Astrocyte (in vitro differentiated cells and primary cell): ENCODE data around the gene AKAP13. TPM values are rescaled to one million over a fixed set of nuclear protein-coding genes. Genes with fewer than 3 reads are reported as not detected.

Experiments
- DNase-seq: peaks from one replicate; pipeline ENCODE4 v3.0.0-alpha.2; 2010; ENCODE audit warnings: low read depth
- FAIRE-seq: peaks from 2 replicates; lab custom pipeline; 2011; peaks lifted over from hg19 to GRCh38; lab: Jason Lieb, UNC
- H2AFZ ChIP-seq: 2 replicates; pipeline ENCODE4 v1.6.0; 2012; ENCODE audit warnings: low read depth, low read length, inconsistent platforms
- H3K27ac ChIP-seq: 2 replicates; pipeline ENCODE4 v1.5.1; 2011; ENCODE audit warnings: low read depth, low read length, inconsistent platforms
- H3K27me3 ChIP-seq: 2 replicates; pipeline ENCODE4 v1.6.0; 2011; ENCODE audit warnings: low read length, inconsistent platforms; ENCODE audit not compliant: insufficient read depth
- H3K36me3 ChIP-seq: 2 replicates; pipeline ENCODE4 v1.5.1; 2011; ENCODE audit warnings: low read length, inconsistent platforms; ENCODE audit not compliant: insufficient read depth
- H3K4me1 ChIP-seq: 2 replicates; pipeline ENCODE4 v1.5.1; 2011; ENCODE audit warnings: low read length, inconsistent platforms; ENCODE audit not compliant: insufficient read depth
- H3K4me2 ChIP-seq: 2 replicates; pipeline ENCODE4 v1.6.0; 2012; ENCODE audit warnings: low read length, inconsistent platforms
- H3K4me3 ChIP-seq: 2 replicates; pipeline ENCODE4 v1.5.1; 2011; ENCODE audit warnings: low read depth, mild to moderate bottlenecking, low read length, inconsistent platforms; ENCODE audit not compliant: insufficient read depth
- H3K79me2 ChIP-seq: 2 replicates; pipeline ENCODE4 v1.6.0; 2012; ENCODE audit warnings: mild to moderate bottlenecking, low read length, inconsistent platforms; ENCODE audit not compliant: insufficient read depth
- H3K9ac ChIP-seq: 2 replicates; pipeline ENCODE4 v1.6.0; 2012; ENCODE audit warnings: mild to moderate bottlenecking, low read length, inconsistent platforms
- H3K9me3 ChIP-seq: 2 replicates; pipeline ENCODE4 v1.5.1; 2012; ENCODE audit warnings: low read depth, mild to moderate bottlenecking, low read length, inconsistent platforms; ENCODE audit not compliant: insufficient read depth
- H4K20me1 ChIP-seq: 2 replicates; pipeline ENCODE4 v1.6.0; 2012; ENCODE audit warnings: low read length, inconsistent platforms; ENCODE audit not compliant: insufficient read depth
- H3K27ac Mint-ChIP-seq: one replicate; pipeline ENCODE4 v1.8.0; 2021; ENCODE audit warnings: mild to moderate bottlenecking, mixed read lengths; ENCODE audit not compliant: unreplicated experiment
- H3K27me3 Mint-ChIP-seq: one replicate; pipeline ENCODE4 v1.8.0; 2021; ENCODE audit warnings: low read depth, mixed read lengths; ENCODE audit not compliant: unreplicated experiment
- H3K36me3 Mint-ChIP-seq: one replicate; pipeline ENCODE4 v1.8.0; 2021; ENCODE audit warnings: low read depth, mixed read lengths; ENCODE audit not compliant: unreplicated experiment
- H3K4me1 Mint-ChIP-seq: one replicate; pipeline ENCODE4 v1.8.0; 2021; ENCODE audit warnings: low read depth, mixed read lengths; ENCODE audit not compliant: unreplicated experiment
- H3K4me3 Mint-ChIP-seq: one replicate; pipeline ENCODE4 v1.8.0; 2021; ENCODE audit warnings: mild to moderate bottlenecking, moderate library complexity, mixed read lengths; ENCODE audit not compliant: unreplicated experiment
- H3K9me3 Mint-ChIP-seq: one replicate; pipeline ENCODE4 v1.8.0; 2021; ENCODE audit warnings: mild to moderate bottlenecking, mixed read lengths; ENCODE audit not compliant: unreplicated experiment
- CTCF ChIP-seq: IDR thresholded peaks from 2 replicates; pipeline ENCODE4 v1.5.1; 2011; ENCODE audit warnings: low read depth, mild to moderate bottlenecking, inconsistent platforms, low read length, moderate library complexity; ENCODE audit not compliant: insufficient read depth
- EZH2 ChIP-seq: IDR thresholded peaks from 2 replicates; pipeline ENCODE4 v1.6.1; 2012; ENCODE audit warnings: mild to moderate bottlenecking, low read length, inconsistent platforms; ENCODE audit not compliant: insufficient read depth
- total RNA-seq: library from RNA; stranded (reverse); gene quantifications from 2 replicates; pipeline ENCODE4 v1.2.1, GENCODE V29; 2021

The AKAP13 gene
- total RNA-seq, 1 donor from 2014 or later, result 98.2 TPM

- no peak for TF ChIP-seq CTCF
- TF ChIP-seq EZH2, result no peak
- Histone ChIP-seq H3K36me3 (no peaks in the 10 kb centered on the region), H4K20me1 (peaks cover 22% of the 10 kb centered on the region), H2AFZ (no peak overlapping the region), H3K9ac (no peak overlapping the region), H3K4me3 (no peak overlapping the region), H3K4me2 (no peak overlapping the region), H3K4me1 (no peaks in the 10 kb centered on the region), H3K79me2 (no peaks in the 10 kb centered on the region), H3K27me3 (no peaks in the 10 kb centered on the region), H3K9me3 (no peaks in the 10 kb centered on the region), H3K27ac (no peak overlapping the region)
- Mint-ChIP-seq H3K27ac (no peak overlapping the region), H3K9me3 (no peaks in the 10 kb centered on the region), H3K27me3 (no peaks in the 10 kb centered on the region), H3K4me3 (no peak overlapping the region), H3K36me3 (peaks cover 7% of the 10 kb centered on the region), H3K4me1 (peaks cover 5% of the 10 kb centered on the region)
- DNase-seq (no peak), FAIRE-seq (no peak)
These were observed 179.1 kb downstream of the AKAP13 start for GRCh38 chr15:85559530-85559929.

- Mint-ChIP-seq H3K27ac (no peak overlapping the region), H3K36me3 (peaks cover 4% of the 10 kb centered on the region), H3K9me3 (no peaks in the 10 kb centered on the region), H3K4me3 (no peak overlapping the region), H3K27me3 (no peaks in the 10 kb centered on the region), H3K4me1 (peaks cover 5% of the 10 kb centered on the region)
- Histone ChIP-seq H3K9me3 (no peaks in the 10 kb centered on the region), H3K4me1 (no peaks in the 10 kb centered on the region), H3K4me3 (no peak overlapping the region), H3K9ac (no peak overlapping the region), H4K20me1 (peaks cover 13% of the 10 kb centered on the region), H3K27ac (no peak overlapping the region), H3K27me3 (no peaks in the 10 kb centered on the region), H3K79me2 (peaks cover 2% of the 10 kb centered on the region), H2AFZ (no peak overlapping the region), H3K4me2 (no peak overlapping the region), H3K36me3 (no peaks in the 10 kb centered on the region)
- DNase-seq (no peak), FAIRE-seq (no peak)
- TF ChIP-seq EZH2 (no peak), CTCF (no peak)
These were observed 182.4 kb downstream of the AKAP13 start for GRCh38 chr15:85562824-85563223.

GRCh38 chr15:85563328-85563727 lies 182.9 kb downstream of the AKAP13 start:
- TF ChIP-seq CTCF (no peak), EZH2 (no peak)
- H3K36me3 ChIP-seq, result no peaks in the 10 kb centered on the region
- DNase-seq (no peak), FAIRE-seq (no peak)
- H3K9me3 Mint-ChIP-seq, result no peaks in the 10 kb centered on the region
- H3K4me2 ChIP-seq, result no peak overlapping the region
- peaks cover 4% of the 10 kb centered on the region for H3K36me3 Mint-ChIP-seq
- H3K27me3 Mint-ChIP-seq, result no peaks in the 10 kb centered on the region
- no peak overlapping the region for H3K27ac ChIP-seq
- H3K9ac ChIP-seq, result no peak overlapping the region
- no peaks in the 10 kb centered on the region for H3K9me3 ChIP-seq
- peaks cover 2% of the 10 kb centered on the region for H3K79me2 ChIP-seq
- H3K27me3 ChIP-seq, result no peaks in the 10 kb centered on the region
- H3K4me1 ChIP-seq, result peaks cover 4% of the 10 kb centered on the region
- H3K4me3 Mint-ChIP-seq, result no peak overlapping the region
- peaks cover 8% of the 10 kb centered on the region for H3K4me1 Mint-ChIP-seq
- no peak overlapping the region for H3K4me3 ChIP-seq
- no peak overlapping the region for H3K27ac Mint-ChIP-seq
- no peak overlapping the region for H2AFZ ChIP-seq
- peaks cover 16% of the 10 kb centered on the region for H4K20me1 ChIP-seq
